Ascending aorta (tissue), 2 donors: Measurements from ENCODE around the gene JOSD2. TPM values are rescaled to one million over a fixed set of nuclear protein-coding genes. Genes with fewer than 3 reads are reported as not detected.

Experiments
- DNase-seq, 2 donors: peaks; one replicate each; pipeline ENCODE4 v3.0.0-alpha.2; 2019; ENCODE audit warnings: low spot score in 2 of 2
- H3K27ac ChIP-seq, 2 donors: fragments of 200-600 bp; sonication (generic); one replicate each; pipeline ENCODE4 v1.5.1; 2016 to 2017; ENCODE audit warnings: mild to moderate bottlenecking in 1 of 2
- H3K27me3 ChIP-seq: fragments of 200-600 bp; sonication (generic); one replicate; pipeline ENCODE4 v1.5.1; 2017
- H3K36me3 ChIP-seq, 2 donors: fragments of 200-600 bp; sonication (generic); one replicate each; pipeline ENCODE4 v1.5.1; 2016
- H3K4me1 ChIP-seq, 2 donors: fragments of 200-600 bp; sonication (generic); one replicate each; pipeline ENCODE4 v1.5.1; 2016 to 2017; ENCODE audit warnings: mild to moderate bottlenecking in 1 of 2
- H3K4me3 ChIP-seq, 2 donors: fragments of 200-600 bp; sonication (generic); one replicate each; pipeline ENCODE4 v1.5.1; 2016 to 2017; ENCODE audit warnings: mild to moderate bottlenecking in 1 of 2
- H3K9me3 ChIP-seq, 2 donors: fragments of 200-600 bp; sonication (generic); one replicate each; pipeline ENCODE4 v1.5.1; 2016
- CTCF ChIP-seq, 3 experiments: fragments of 200-600 bp in 2 of 3; fragments of 450-650 bp in 1 of 3; sonication (generic) in 2 of 3; IDR thresholded peaks; one replicate each; pipeline ENCODE4 v1.5.1; 2016 to 2019; ENCODE audit warnings: antibody characterized with exemption in 3 of 3, mild to moderate bottlenecking in 1 of 3, moderate library complexity in 1 of 3
- intact Hi-C: fragments of 100-400 bp; cut with DNase I; formaldehyde crosslinking; loops from one replicate; pipeline ENCODE4 v1.15.1; 2023
- total RNA-seq: library from RNA; depleted of rRNA; stranded (reverse); fragments of >200 nt; gene quantifications from one replicate; pipeline ENCODE4 v1.1.0, GENCODE V29; 2016

JOSD2 gene
- total RNA-seq, 1 donor from 2014 or later = 169 TPM

- DNase-seq = peak in 1 of 2 donors; percentile 70
- TF ChIP-seq CTCF (IDR thresholded peaks at IDR 0.05) = peak in 2 of 3 experiments; percentile 40 to 61
- Histone ChIP-seq H3K4me1 (no peaks in the 10 kb centered on the region), H3K4me3 (no peak overlapping the region), H3K9me3 (peaks cover 0 to 6% of the 10 kb centered on the region in 2 donors), H3K27me3 (no peaks in the 10 kb centered on the region), H3K27ac (no peak overlapping the region), H3K36me3 (no peaks in the 10 kb centered on the region)
- intact Hi-C loops = no loop called here
Measured at GRCh38 chr19:50537769-50538230, 26.8 kb upstream of the JOSD2 start.

- TF ChIP-seq CTCF (IDR thresholded peaks at IDR 0.05) = no peak
Measured at GRCh38 chr19:50537306-50537685, 26.3 kb upstream of the JOSD2 start.

GRCh38 chr19:50536662-50537305 is 25.8 kb upstream of the JOSD2 start:
- no peak overlapping the region for H3K4me3 ChIP-seq
- DNase-seq = no peak
- H3K4me1 ChIP-seq = no peaks in the 10 kb centered on the region
- H3K27ac ChIP-seq = no peak overlapping the region
- no peaks in the 10 kb centered on the region for H3K36me3 ChIP-seq
- intact Hi-C loops = no loop called here
- H3K9me3 ChIP-seq = peaks cover 0 to 11% of the 10 kb centered on the region in 2 donors
- no peak for TF ChIP-seq CTCF (IDR thresholded peaks at IDR 0.05)
- no peaks in the 10 kb centered on the region for H3K27me3 ChIP-seq

More at GRCh38 chr19:50537306-50537685, 26.3 kb upstream of the JOSD2 start:
- Histone ChIP-seq H3K4me1 (no peaks in the 10 kb centered on the region), H3K27ac (no peak overlapping the region), H3K27me3 (no peaks in the 10 kb centered on the region), H3K9me3 (peaks cover 0 to 11% of the 10 kb centered on the region in 2 donors), H3K4me3 (no peak overlapping the region), H3K36me3 (no peaks in the 10 kb centered on the region)
- intact Hi-C loops = no loop called here
- DNase-seq = no peak

GRCh38 chr19:50535672-50536187 is 24.7 kb upstream of the JOSD2 start:
- no peak for DNase-seq
- Histone ChIP-seq H3K27me3 (no peaks in the 10 kb centered on the region), H3K9me3 (peaks cover 0 to 11% of the 10 kb centered on the region in 2 donors), H3K27ac (no peak overlapping the region), H3K4me1 (no peaks in the 10 kb centered on the region), H3K4me3 (no peak overlapping the region), H3K36me3 (no peaks in the 10 kb centered on the region)
- intact Hi-C loops = no loop called here
- no peak for TF ChIP-seq CTCF (IDR thresholded peaks at IDR 0.05)

- no peak overlapping the region for H3K4me3 ChIP-seq
- H3K27ac ChIP-seq = no peak overlapping the region
- intact Hi-C loops = no loop called here
- DNase-seq = no peak
- peaks cover 0 to 11% of the 10 kb centered on the region in 2 donors for H3K9me3 ChIP-seq
- TF ChIP-seq CTCF (IDR thresholded peaks at IDR 0.05) = no peak
- H3K27me3 ChIP-seq = no peaks in the 10 kb centered on the region
- no peaks in the 10 kb centered on the region for H3K4me1 ChIP-seq
- no peaks in the 10 kb centered on the region for H3K36me3 ChIP-seq
Measured at GRCh38 chr19:50534478-50534877, 23.5 kb upstream of the JOSD2 start.
